Suprapubic skin (tissue), 4 donors: ENCODE measurements around the gene MSX2. TPM values are rescaled to one million over a fixed set of nuclear protein-coding genes. Genes with fewer than 3 reads are reported as not detected.

ENCODE experiments used
- DNase-seq, 2 donors: peaks; one replicate each; pipeline ENCODE4 v3.0.0-alpha.2; 2019; ENCODE audit warnings: low spot score in 2 of 2
- H3K27ac ChIP-seq: fragments of 200-600 bp; sonication (generic); one replicate; pipeline ENCODE4 v1.5.1; 2019
- H3K27me3 ChIP-seq: fragments of 200-600 bp; sonication (generic); one replicate; pipeline ENCODE4 v1.5.1; 2019
- H3K36me3 ChIP-seq: fragments of 200-600 bp; sonication (generic); one replicate; pipeline ENCODE4 v1.5.1; 2019
- H3K4me1 ChIP-seq: fragments of 200-600 bp; sonication (generic); one replicate; pipeline ENCODE4 v1.5.1; 2019
- H3K4me3 ChIP-seq: fragments of 200-600 bp; sonication (generic); one replicate; pipeline ENCODE4 v1.5.1; 2019; ENCODE audit warnings: mild to moderate bottlenecking
- H3K9me3 ChIP-seq: fragments of 200-600 bp; sonication (generic); one replicate; pipeline ENCODE4 v1.5.1; 2019
- EP300 ChIP-seq: sonication (generic); formaldehyde crosslinking; IDR thresholded peaks from one replicate; pipeline ENCODE4 v1.6.1; 2017; ENCODE audit warnings: antibody characterized with exemption
- POLR2A ChIP-seq, 2 donors: fragments of 450-650 bp; IDR thresholded peaks; one replicate each; pipeline ENCODE4 v1.6.1; 2017; ENCODE audit warnings: antibody characterized with exemption in 2 of 2, mild to moderate bottlenecking in 2 of 2, moderate library complexity in 2 of 2
- POLR2AphosphoS5 ChIP-seq, 3 donors: sonication (generic); formaldehyde crosslinking; IDR thresholded peaks; one replicate each; pipeline ENCODE4 v1.6.1; 2017; ENCODE audit warnings: antibody characterized with exemption in 3 of 3
- WGBS: methylation state at CpG from one replicate; pipeline ENCODE4 v1.1.5; 2018; 5-methylcytosine and 5-hydroxymethylcytosine counted together
- total RNA-seq, 4 donors: library from RNA; depleted of rRNA; stranded (reverse); fragments of >200 nt; gene quantifications; one replicate each; pipeline ENCODE4 v1.1.0, GENCODE V29; 2016
- TF ChIP-seq, protein P1 (sequence below), 2 donors: fragments of 200-600 bp in 1 of 2; fragments of 450-650 bp in 1 of 2; sonication (generic) in 1 of 2; IDR thresholded peaks; one replicate each; pipeline ENCODE4 v1.5.1; 2016 to 2019; ENCODE audit warnings: antibody characterized with exemption in 2 of 2, mild to moderate bottlenecking in 1 of 2, moderate library complexity in 1 of 2

The MSX2 gene
- total RNA-seq, 4 donors from 2014 or later, result 3.5 to 23.1 (median 9.9) TPM

DNA sequence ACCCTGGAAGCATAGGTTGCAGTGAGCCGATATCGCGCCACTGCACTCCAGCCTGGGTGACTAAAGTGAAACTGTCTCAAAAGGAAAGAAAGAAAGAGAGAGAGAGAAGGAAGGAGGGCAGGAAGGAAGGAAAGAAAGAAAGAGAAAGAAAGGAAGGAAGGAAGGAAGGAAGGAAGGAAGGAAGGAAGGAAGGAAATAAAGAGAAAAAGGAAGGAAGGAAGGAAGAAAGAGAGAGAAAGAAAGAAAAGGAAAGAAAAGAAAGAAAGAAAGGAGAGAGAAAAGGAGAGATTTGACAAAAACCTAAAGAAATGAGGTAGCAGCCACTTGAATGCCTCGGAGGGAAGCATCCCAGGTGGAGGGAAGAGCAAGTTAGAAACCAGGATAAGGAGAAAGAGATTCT, 44.6 kb downstream of the MSX2 start:
- Histone ChIP-seq H3K36me3 (no peaks in the 10 kb centered on the region), H3K27ac (no peak overlapping the region), H3K4me1 (no peaks in the 10 kb centered on the region), H3K27me3 (no peaks in the 10 kb centered on the region), H3K4me3 (no peak overlapping the region), H3K9me3 (no peaks in the 10 kb centered on the region)
- WGBS, result 88% methylated on average over 4 of the region's 4 CpGs
- TF ChIP-seq POLR2AphosphoS5 (IDR thresholded peaks at IDR 0.05), result no peak
- TF ChIP-seq EP300, result no peak
- no peak for TF ChIP-seq POLR2A (IDR thresholded peaks at IDR 0.05)
- TF ChIP-seq, protein P1, sequence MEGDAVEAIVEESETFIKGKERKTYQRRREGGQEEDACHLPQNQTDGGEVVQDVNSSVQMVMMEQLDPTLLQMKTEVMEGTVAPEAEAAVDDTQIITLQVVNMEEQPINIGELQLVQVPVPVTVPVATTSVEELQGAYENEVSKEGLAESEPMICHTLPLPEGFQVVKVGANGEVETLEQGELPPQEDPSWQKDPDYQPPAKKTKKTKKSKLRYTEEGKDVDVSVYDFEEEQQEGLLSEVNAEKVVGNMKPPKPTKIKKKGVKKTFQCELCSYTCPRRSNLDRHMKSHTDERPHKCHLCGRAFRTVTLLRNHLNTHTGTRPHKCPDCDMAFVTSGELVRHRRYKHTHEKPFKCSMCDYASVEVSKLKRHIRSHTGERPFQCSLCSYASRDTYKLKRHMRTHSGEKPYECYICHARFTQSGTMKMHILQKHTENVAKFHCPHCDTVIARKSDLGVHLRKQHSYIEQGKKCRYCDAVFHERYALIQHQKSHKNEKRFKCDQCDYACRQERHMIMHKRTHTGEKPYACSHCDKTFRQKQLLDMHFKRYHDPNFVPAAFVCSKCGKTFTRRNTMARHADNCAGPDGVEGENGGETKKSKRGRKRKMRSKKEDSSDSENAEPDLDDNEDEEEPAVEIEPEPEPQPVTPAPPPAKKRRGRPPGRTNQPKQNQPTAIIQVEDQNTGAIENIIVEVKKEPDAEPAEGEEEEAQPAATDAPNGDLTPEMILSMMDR (IDR thresholded peaks at IDR 0.05), result no peak
- DNase-seq, result no peak

GRCh38 chr5:174773371-174773770, 49.0 kb downstream of the MSX2 start:
- H3K4me1 ChIP-seq, result no peaks in the 10 kb centered on the region
- H3K4me3 ChIP-seq, result no peak overlapping the region
- no peak for DNase-seq
- TF ChIP-seq POLR2AphosphoS5 (IDR thresholded peaks at IDR 0.05), result no peak
- H3K27me3 ChIP-seq, result no peaks in the 10 kb centered on the region
- no peaks in the 10 kb centered on the region for H3K9me3 ChIP-seq
- H3K36me3 ChIP-seq, result no peaks in the 10 kb centered on the region
- WGBS, result 90% methylated on average over 3 of the region's 3 CpGs
- H3K27ac ChIP-seq, result no peak overlapping the region

DNA sequence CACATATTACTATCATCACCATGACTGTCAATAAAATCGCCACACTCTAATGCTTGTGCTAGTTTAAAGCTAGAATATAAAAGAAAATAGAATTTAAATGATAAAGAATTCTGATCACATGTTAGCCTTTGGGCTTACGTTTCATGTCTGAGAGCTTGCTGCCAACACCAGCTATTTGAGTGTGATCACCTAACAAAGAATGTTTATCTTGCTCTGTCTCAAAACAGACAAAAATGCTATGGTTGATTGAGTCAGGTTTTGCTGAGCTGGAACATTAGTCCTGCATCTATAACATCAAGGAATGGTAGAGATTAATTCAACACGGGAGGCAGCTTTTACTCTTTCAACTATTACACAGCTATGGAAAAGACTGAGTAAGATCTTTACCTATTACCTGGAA, 50.7 kb downstream of the MSX2 start:
- Histone ChIP-seq H3K27ac (no peak overlapping the region), H3K4me3 (no peak overlapping the region), H3K36me3 (no peaks in the 10 kb centered on the region), H3K9me3 (no peaks in the 10 kb centered on the region), H3K27me3 (no peaks in the 10 kb centered on the region), H3K4me1 (no peaks in the 10 kb centered on the region)
- TF ChIP-seq POLR2A (IDR thresholded peaks at IDR 0.05) (no peak), EP300 (no peak)
- 61% methylated on average over 3 of the region's 3 CpGs for WGBS
- DNase-seq, result no peak

- 43% methylated on average over 6 of the region's 6 CpGs for WGBS
- DNase-seq, result no peak
- H3K36me3 ChIP-seq, result no peaks in the 10 kb centered on the region
- TF ChIP-seq EP300, result no peak
- H3K27ac ChIP-seq, result no peak overlapping the region
- H3K4me1 ChIP-seq, result no peaks in the 10 kb centered on the region
- no peak overlapping the region for H3K4me3 ChIP-seq
- no peaks in the 10 kb centered on the region for H3K27me3 ChIP-seq
- no peaks in the 10 kb centered on the region for H3K9me3 ChIP-seq
These were observed 52.7 kb downstream of the MSX2 start for GRCh38 chr5:174777111-174777510.

- Histone ChIP-seq H3K27ac (no peak overlapping the region), H3K27me3 (no peaks in the 10 kb centered on the region), H3K4me1 (no peaks in the 10 kb centered on the region), H3K36me3 (no peaks in the 10 kb centered on the region), H3K9me3 (no peaks in the 10 kb centered on the region), H3K4me3 (no peak overlapping the region)
- DNase-seq, result no peak
- no peak for TF ChIP-seq POLR2AphosphoS5 (IDR thresholded peaks at IDR 0.05)
- TF ChIP-seq EP300, result no peak
- no peak for TF ChIP-seq POLR2A (IDR thresholded peaks at IDR 0.05)
- TF ChIP-seq, protein P1 (IDR thresholded peaks at IDR 0.05), result no peak
- 43% methylated on average over 2 of the region's 2 CpGs for WGBS
These were observed 53.2 kb downstream of the MSX2 start for GRCh38 chr5:174777583-174777982.
